A673 (cell line): ENCODE results near the gene SLC7A1. TPM values are rescaled to one million over a fixed set of nuclear protein-coding genes. Genes with fewer than 3 reads are reported as not detected.
A peak's percentile ranks its signal among the peaks of the same experiment; 100 is the strongest.

ENCODE experiments used
- BruUV-seq: library from RNA; stranded (reverse); fragments of 400-500 nt; replicated peaks from 2 replicates; lab custom pipeline; 2021; lab: Mats Ljungman, UMichigan
- CTCF ChIA-PET: fragments of 300-600 bp; sonication (Branson Sonifier 250); formaldehyde crosslinking; loops from one replicate; lab custom pipeline; 2022; ENCODE audit warnings: antibody characterized with exemption; lab: Charles Lee
- POLR2A ChIA-PET: fragments of 300-600 bp; sonication (Branson Sonifier 250); formaldehyde crosslinking; loops from one replicate; lab custom pipeline; 2022; ENCODE audit warnings: antibody characterized with exemption; ENCODE audit not compliant: low non-redundant PET; lab: Charles Lee
- DNase-seq: peaks from one replicate; pipeline ENCODE4 v3.0.0-alpha.2; 2015; ENCODE audit warnings: low spot score
- H3K27ac ChIP-seq: fragments of 200-600 bp; sonication (generic); 2 replicates; pipeline ENCODE4 v1.5.1; 2016; ENCODE audit warnings: mixed run types, low read depth, mild to moderate bottlenecking, mixed read lengths, antibody characterized with exemption, low read length; ENCODE audit not compliant: poor library complexity, severe bottlenecking
- H3K27me3 ChIP-seq: fragments of 200-600 bp; sonication (generic); replicated peaks from 2 replicates; pipeline ENCODE4 v1.6.1; 2017; ENCODE audit warnings: mixed run types, low read depth, mild to moderate bottlenecking, mixed read lengths, antibody characterized with exemption, low read length; ENCODE audit not compliant: insufficient read depth, poor library complexity
- H3K36me3 ChIP-seq: fragments of 200-600 bp; sonication (generic); 2 replicates; pipeline ENCODE4 v1.6.1; 2016; ENCODE audit warnings: mixed run types, mild to moderate bottlenecking, mixed read lengths, antibody characterized with exemption, low read length; ENCODE audit not compliant: insufficient read depth, poor library complexity, severe bottlenecking
- H3K4me1 ChIP-seq: fragments of 200-600 bp; sonication (generic); 2 replicates; pipeline ENCODE4 v1.6.1; 2017; ENCODE audit warnings: mixed run types, mild to moderate bottlenecking, mixed read lengths, antibody characterized with exemption, low read length; ENCODE audit not compliant: insufficient read depth, poor library complexity, severe bottlenecking
- H3K4me3 ChIP-seq: fragments of 200-600 bp; sonication (generic); 2 replicates; pipeline ENCODE4 v1.5.1; 2016; ENCODE audit warnings: low read depth, mixed run types, mild to moderate bottlenecking, mixed read lengths, low read length; ENCODE audit not compliant: poor library complexity, severe bottlenecking
- H3K9me3 ChIP-seq: fragments of 200-600 bp; sonication (generic); 2 replicates; pipeline ENCODE4 v1.6.1; 2016; ENCODE audit warnings: mixed run types, low read depth, mild to moderate bottlenecking, mixed read lengths, antibody characterized with exemption, low read length; ENCODE audit not compliant: poor library complexity, severe bottlenecking
- CTCF ChIP-seq: fragments of 300-800, 200-600 bp; sonication (generic); conservative IDR thresholded peaks from 2 replicates; pipeline ENCODE4 v1.5.1; 2017; ENCODE audit warnings: low read depth, mild to moderate bottlenecking, antibody characterized with exemption, low read length, moderate library complexity, mixed read lengths
- EZH2 ChIP-seq: fragments of 200-600 bp; sonication (generic); IDR thresholded peaks from 2 replicates; pipeline ENCODE4 v1.6.1; 2017; ENCODE audit warnings: borderline replicate concordance, low read depth, mild to moderate bottlenecking, mixed read lengths, antibody characterized with exemption, low read length; ENCODE audit not compliant: poor library complexity, severe bottlenecking
- intact Hi-C: fragments of 100-400 bp; cut with micrococcal nuclease; formaldehyde crosslinking; loops from one replicate; pipeline ENCODE4 v1.10.0; 2022; ENCODE audit not compliant: unreplicated experiment
- total RNA-seq: library from RNA; stranded (reverse); gene quantifications from 2 replicates; pipeline ENCODE4 v1.2.3, GENCODE V29; 2021

SLC7A1 gene
- total RNA-seq, 1 experiment from 2014 or later = 81.6 TPM

GRCh38 chr13:29502391-29503008 lies 93.0 kb downstream of the SLC7A1 start:
- Histone ChIP-seq H3K4me3 (peak overlapping the region; percentile 37), H3K9me3 (no peaks in the 10 kb centered on the region), H3K36me3 (no peaks in the 10 kb centered on the region), H3K27ac (no peak overlapping the region), H3K27me3 (no peaks in the 10 kb centered on the region), H3K4me1 (no peaks in the 10 kb centered on the region)
- TF ChIP-seq CTCF (no peak), EZH2 (no peak)
- no TSS peak for BruUV-seq
- ChIA-PET POLR2A (interaction anchor here (0.6 kb wide), 1 partner anchor 86 kb away, joined by 4 read pairs; no protein-coding TSS in a partner anchor), CTCF (interaction anchor here (0.9 to 1.2 kb wide), 2 partner anchors 269 to 610 kb away, joined by 3 read pairs; no protein-coding TSS in a partner anchor)
- intact Hi-C loops = loop anchor here (10.0 kb wide), 1 partner anchor 342 kb away; no protein-coding TSS in a partner anchor
- DNase-seq = no peak

DNA sequence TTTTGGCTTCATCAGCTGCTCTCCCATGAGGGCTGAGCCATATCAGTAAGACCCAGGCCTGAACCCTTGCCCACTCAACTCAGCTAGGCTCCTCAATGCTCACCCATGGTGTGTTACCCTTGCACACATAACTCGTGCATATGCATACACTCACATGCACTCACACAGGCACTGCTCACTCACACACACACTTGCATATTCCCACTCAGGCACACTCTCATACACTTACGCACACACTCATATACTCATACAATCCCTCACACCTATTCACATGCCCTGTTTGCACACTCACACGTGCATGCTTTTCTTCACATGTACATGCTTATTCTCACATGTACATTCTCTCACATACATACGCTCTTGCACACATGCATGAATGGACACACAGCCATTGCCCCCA lies 93.8 kb downstream of the SLC7A1 start:
- no peak for DNase-seq
- POLR2A ChIA-PET = no interaction called here
- H3K9me3 ChIP-seq = no peaks in the 10 kb centered on the region
- no peak for TF ChIP-seq EZH2
- TF ChIP-seq CTCF = no peak
- no peaks in the 10 kb centered on the region for H3K36me3 ChIP-seq
- H3K4me3 ChIP-seq = no peak overlapping the region
- intact Hi-C loops = loop anchor here (10.0 kb wide), 1 partner anchor 343 kb away; no protein-coding TSS in a partner anchor
- CTCF ChIA-PET = interaction anchor here (0.6 kb wide), 1 partner anchor 86 kb away, joined by 3 read pairs; no protein-coding TSS in a partner anchor
- no TSS peak for BruUV-seq
- H3K27ac ChIP-seq = no peak overlapping the region
- no peaks in the 10 kb centered on the region for H3K4me1 ChIP-seq
- no peaks in the 10 kb centered on the region for H3K27me3 ChIP-seq

DNA sequence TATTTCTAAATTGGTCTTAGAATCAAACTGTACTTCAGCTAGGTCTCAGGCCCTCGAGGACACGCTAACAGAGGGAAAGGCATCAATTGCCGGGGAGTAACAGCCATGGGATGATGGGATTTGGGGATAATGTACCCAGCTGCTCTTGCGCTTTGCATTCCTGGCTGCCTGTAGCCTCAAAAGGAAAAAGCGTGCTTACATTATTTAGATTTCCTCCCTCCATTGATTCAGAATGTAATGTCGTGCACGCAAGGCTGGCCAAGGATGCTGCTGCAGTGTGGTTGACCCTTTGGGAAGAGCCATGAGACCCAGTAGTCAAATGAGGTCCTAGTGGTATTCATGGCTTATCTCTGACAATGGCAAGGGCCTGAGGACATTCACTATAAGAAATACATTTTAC lies 95.1 kb downstream of the SLC7A1 start:
- intact Hi-C loops = loop anchor here (10.0 kb wide), 1 partner anchor 344 kb away; no protein-coding TSS in a partner anchor
- CTCF ChIA-PET = no interaction called here
- POLR2A ChIA-PET = no interaction called here

More for the DNA sequence above, 95.1 kb downstream of the SLC7A1 start:
- Histone ChIP-seq H3K4me3 (no peak overlapping the region), H3K27ac (no peak overlapping the region), H3K36me3 (no peaks in the 10 kb centered on the region), H3K9me3 (no peaks in the 10 kb centered on the region), H3K4me1 (no peaks in the 10 kb centered on the region), H3K27me3 (no peaks in the 10 kb centered on the region)
- TF ChIP-seq EZH2 = no peak
- TF ChIP-seq CTCF = no peak
- BruUV-seq = no TSS peak
- DNase-seq = no peak
